Body of pancreas (tissue), 4 donors: ENCODE measurements around the gene GRM8. TPM values are rescaled to one million over a fixed set of nuclear protein-coding genes. Genes with fewer than 3 reads are reported as not detected.

Experiments used
- ATAC-seq: fragments of 150-250 bp; one replicate; pipeline ENCODE4 v1.9.1; 2016
- DNase-seq, 4 donors: peaks; one replicate each; pipeline ENCODE4 v3.0.0-alpha.2; 2019
- H3K27ac ChIP-seq, 4 donors: fragments of 200-600 bp; sonication (generic); 1 replicate in 3 of 4; 2 replicates in 1 of 4; pipeline versions ENCODE4 v1.5.1 to v1.6.1; 2016 to 2019; ENCODE audit warnings: mild to moderate bottlenecking in 1 of 4, mixed read lengths in 1 of 4, moderate library complexity in 1 of 4
- H3K27me3 ChIP-seq, 2 donors: fragments of 200-600 bp; sonication (generic); one replicate each; pipeline ENCODE4 v1.6.0; 2016; ENCODE audit warnings: mild to moderate bottlenecking in 1 of 2
- H3K36me3 ChIP-seq, 2 donors: fragments of 200-600 bp; sonication (generic); replicated peaks in 1 of 2; 2 replicates each; pipeline ENCODE4 v1.5.1; 2016; ENCODE audit warnings: low read depth in 2 of 2; ENCODE audit not compliant: insufficient read depth in 1 of 2
- H3K4me1 ChIP-seq: fragments of 200-600 bp; sonication (generic); one replicate; pipeline ENCODE4 v1.6.0; 2016
- H3K4me3 ChIP-seq, 2 donors: fragments of 200-600 bp; sonication (generic); 1 replicate in 1 of 2; 2 replicates in 1 of 2; pipeline ENCODE4 v1.5.1; 2016 to 2019
- H3K9me3 ChIP-seq, 3 donors: fragments of 200-600 bp; sonication (generic); 1 replicate in 2 of 3; 2 replicates in 1 of 3; pipeline ENCODE4 v1.5.1; 2016
- POLR2A ChIP-seq, 3 donors: fragments of 450-650 bp; IDR thresholded peaks; one replicate each; pipeline ENCODE4 v1.6.1; 2016; ENCODE audit warnings: antibody characterized with exemption in 3 of 3, mild to moderate bottlenecking in 2 of 3
- WGBS, 2 donors: methylation state at CpG; one replicate each; pipeline ENCODE4 v1.1.5; 2017; 5-methylcytosine and 5-hydroxymethylcytosine counted together
- intact Hi-C: fragments of 100-400 bp; cut with DNase I; formaldehyde crosslinking; loops from one replicate; pipeline ENCODE4 v1.15.1; 2023
- total RNA-seq, 2 donors: library from RNA; depleted of rRNA; stranded (reverse); fragments of >200 nt; gene quantifications; one replicate each; pipeline ENCODE4 v1.1.0, GENCODE V29; 2016
- TF ChIP-seq, protein P1 (sequence below), 7 experiments: fragments of 450-650 bp in 4 of 7; fragments of 200-600 bp in 3 of 7; sonication (generic) in 3 of 7; IDR thresholded peaks; one replicate each; pipeline ENCODE4 v1.5.1; 2016 to 2019; ENCODE audit warnings: antibody characterized with exemption in 7 of 7

GRM8 gene
- total RNA-seq, 2 donors from 2014 or later: 2.3 TPM; not detected in 1

DNA sequence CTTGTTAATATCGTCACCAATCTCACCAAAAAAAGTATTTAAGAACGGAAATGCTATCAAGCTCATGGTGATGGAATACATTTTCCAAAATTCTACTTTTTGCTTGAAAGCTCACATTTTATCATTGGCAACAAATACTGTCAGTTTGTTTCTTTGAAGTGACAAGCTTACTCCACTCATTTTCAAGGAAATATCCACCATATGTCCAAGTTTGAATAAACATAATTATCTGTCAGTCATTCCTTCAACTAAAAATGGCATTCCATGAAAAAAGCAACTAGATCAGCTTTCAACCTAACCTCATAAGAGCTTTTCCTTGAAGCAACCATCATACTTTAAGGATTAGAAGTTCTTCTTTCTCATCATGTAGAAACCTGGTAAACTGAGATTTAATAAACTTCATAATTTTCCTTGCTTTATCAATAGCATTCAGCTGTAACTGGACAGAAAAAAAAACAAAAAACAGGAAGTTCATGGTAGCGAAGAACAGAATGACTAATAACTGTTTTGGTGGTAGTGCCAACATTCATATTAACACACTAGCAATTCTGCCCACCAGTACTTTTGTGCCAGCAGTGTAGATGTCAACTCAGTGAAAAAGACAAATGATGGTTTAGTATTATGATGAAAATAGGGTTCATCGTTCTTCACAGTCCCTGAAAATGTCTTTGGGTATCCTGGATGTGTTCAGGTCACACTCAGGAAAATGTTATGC is 764.9 kb downstream of the GRM8 start:
- H3K9me3 ChIP-seq: no peaks in the 10 kb centered on the region
- intact Hi-C loops: no loop called here
- H3K36me3 ChIP-seq: no peaks in the 10 kb centered on the region
- no peak overlapping the region for H3K27ac ChIP-seq
- no peaks in the 10 kb centered on the region for H3K27me3 ChIP-seq
- 72 to 79% methylated on average over 4 of the region's 4 CpGs for WGBS, 2 donors
- H3K4me3 ChIP-seq: no peak overlapping the region
- no peak for DNase-seq
- no peaks in the 10 kb centered on the region for H3K4me1 ChIP-seq
- TF ChIP-seq, protein P1, sequence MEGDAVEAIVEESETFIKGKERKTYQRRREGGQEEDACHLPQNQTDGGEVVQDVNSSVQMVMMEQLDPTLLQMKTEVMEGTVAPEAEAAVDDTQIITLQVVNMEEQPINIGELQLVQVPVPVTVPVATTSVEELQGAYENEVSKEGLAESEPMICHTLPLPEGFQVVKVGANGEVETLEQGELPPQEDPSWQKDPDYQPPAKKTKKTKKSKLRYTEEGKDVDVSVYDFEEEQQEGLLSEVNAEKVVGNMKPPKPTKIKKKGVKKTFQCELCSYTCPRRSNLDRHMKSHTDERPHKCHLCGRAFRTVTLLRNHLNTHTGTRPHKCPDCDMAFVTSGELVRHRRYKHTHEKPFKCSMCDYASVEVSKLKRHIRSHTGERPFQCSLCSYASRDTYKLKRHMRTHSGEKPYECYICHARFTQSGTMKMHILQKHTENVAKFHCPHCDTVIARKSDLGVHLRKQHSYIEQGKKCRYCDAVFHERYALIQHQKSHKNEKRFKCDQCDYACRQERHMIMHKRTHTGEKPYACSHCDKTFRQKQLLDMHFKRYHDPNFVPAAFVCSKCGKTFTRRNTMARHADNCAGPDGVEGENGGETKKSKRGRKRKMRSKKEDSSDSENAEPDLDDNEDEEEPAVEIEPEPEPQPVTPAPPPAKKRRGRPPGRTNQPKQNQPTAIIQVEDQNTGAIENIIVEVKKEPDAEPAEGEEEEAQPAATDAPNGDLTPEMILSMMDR (IDR thresholded peaks at IDR 0.05): no peak
- TF ChIP-seq POLR2A (IDR thresholded peaks at IDR 0.05): no peak
- ATAC-seq: no peak

GRCh38 chr7:126486806-126487205 is 765.9 kb downstream of the GRM8 start:
- intact Hi-C loops: no loop called here
- Histone ChIP-seq H3K4me3 (no peak overlapping the region), H3K4me1 (no peaks in the 10 kb centered on the region), H3K36me3 (no peaks in the 10 kb centered on the region), H3K9me3 (no peaks in the 10 kb centered on the region), H3K27ac (no peak overlapping the region), H3K27me3 (no peaks in the 10 kb centered on the region)
- no peak for TF ChIP-seq POLR2A (IDR thresholded peaks at IDR 0.05)
- TF ChIP-seq, protein P1 (IDR thresholded peaks at IDR 0.05): no peak
- ATAC-seq (no peak), DNase-seq (no peak)

- DNase-seq: no peak
- Histone ChIP-seq H3K36me3 (no peaks in the 10 kb centered on the region), H3K27me3 (no peaks in the 10 kb centered on the region), H3K27ac (no peak overlapping the region), H3K9me3 (no peaks in the 10 kb centered on the region), H3K4me1 (no peaks in the 10 kb centered on the region), H3K4me3 (no peak overlapping the region)
- ATAC-seq: no peak
- intact Hi-C loops: no loop called here
- TF ChIP-seq, protein P1 (IDR thresholded peaks at IDR 0.05): no peak
- TF ChIP-seq POLR2A (IDR thresholded peaks at IDR 0.05): no peak
- WGBS, 2 donors: 23 to 24% methylated on average over 4 of the region's 4 CpGs
These were observed 767.0 kb downstream of the GRM8 start for GRCh38 chr7:126485791-126486190.

GRCh38 chr7:126483972-126484371 is 768.8 kb downstream of the GRM8 start:
- ATAC-seq: no peak
- DNase-seq: no peak
- H3K4me1 ChIP-seq: no peaks in the 10 kb centered on the region
- intact Hi-C loops: no loop called here
- TF ChIP-seq, protein P1 (IDR thresholded peaks at IDR 0.05): no peak
- no peak for TF ChIP-seq POLR2A (IDR thresholded peaks at IDR 0.05)
- 68 to 75% methylated on average over 3 of the region's 3 CpGs for WGBS, 2 donors
- no peaks in the 10 kb centered on the region for H3K9me3 ChIP-seq
- no peak overlapping the region for H3K27ac ChIP-seq
- no peak overlapping the region for H3K4me3 ChIP-seq
- no peaks in the 10 kb centered on the region for H3K27me3 ChIP-seq
- no peaks in the 10 kb centered on the region for H3K36me3 ChIP-seq

- ATAC-seq: no peak
- intact Hi-C loops: no loop called here
- DNase-seq: no peak
- H3K27me3 ChIP-seq: no peaks in the 10 kb centered on the region
- H3K27ac ChIP-seq: no peak overlapping the region
- no peaks in the 10 kb centered on the region for H3K36me3 ChIP-seq
- peaks cover 0 to 13% (median 0%) of the 10 kb centered on the region in 3 donors for H3K9me3 ChIP-seq
- H3K4me1 ChIP-seq: no peaks in the 10 kb centered on the region
- no peak overlapping the region for H3K4me3 ChIP-seq
- TF ChIP-seq POLR2A (IDR thresholded peaks at IDR 0.05): no peak
- TF ChIP-seq, protein P1 (IDR thresholded peaks at IDR 0.05): no peak
These were observed 779.9 kb downstream of the GRM8 start for GRCh38 chr7:126472825-126473224.
